GM10847 (cell line): ENCODE results near the gene HDDC3.

ENCODE experiments used
- POLR2A ChIP-seq: IDR thresholded peaks from 2 replicates; pipeline ENCODE4 v1.6.1; 2011; ENCODE audit not compliant: insufficient read length; ENCODE audit errors: extremely low read depth

Gene HDDC3

DNA sequence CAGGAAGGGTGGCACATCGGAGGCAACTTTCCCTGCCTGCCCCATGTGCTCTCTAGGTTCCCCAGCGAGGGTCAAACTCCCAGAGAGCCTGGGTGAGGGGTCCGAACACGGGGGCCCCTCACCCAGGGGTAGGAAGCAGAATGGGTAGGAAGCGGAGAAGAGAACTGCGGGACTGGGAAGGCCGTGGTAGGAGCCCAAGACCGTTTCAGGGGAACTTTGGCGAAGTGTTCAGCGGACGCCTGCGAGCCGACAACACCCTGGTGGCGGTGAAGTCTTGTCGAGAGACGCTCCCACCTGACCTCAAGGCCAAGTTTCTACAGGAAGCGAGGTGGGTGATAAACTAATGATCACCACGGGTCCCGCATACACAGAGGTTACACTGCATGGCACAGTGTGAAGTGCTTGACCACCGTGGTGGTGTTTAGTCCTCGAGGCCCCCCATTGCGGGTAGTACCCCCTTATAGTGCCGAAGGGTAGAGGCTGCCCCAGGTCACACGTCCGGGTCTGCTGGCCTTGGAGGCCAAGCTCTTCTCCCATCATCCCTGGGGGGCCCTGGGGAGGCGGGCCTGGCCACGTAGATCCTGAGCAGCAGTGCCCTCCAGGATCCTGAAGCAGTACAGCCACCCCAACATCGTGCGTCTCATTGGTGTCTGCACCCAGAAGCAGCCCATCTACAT lies 39.7 kb downstream of the HDDC3 start:
- no peak for TF ChIP-seq POLR2A

- TF ChIP-seq POLR2A = no peak
Measured at GRCh38 chr15:90892023-90892422, 40.3 kb downstream of the HDDC3 start.

GRCh38 chr15:90891346-90891949 lies 40.9 kb downstream of the HDDC3 start:
- TF ChIP-seq POLR2A = no peak

GRCh38 chr15:90890839-90891238 lies 41.5 kb downstream of the HDDC3 start:
- no peak for TF ChIP-seq POLR2A

DNA sequence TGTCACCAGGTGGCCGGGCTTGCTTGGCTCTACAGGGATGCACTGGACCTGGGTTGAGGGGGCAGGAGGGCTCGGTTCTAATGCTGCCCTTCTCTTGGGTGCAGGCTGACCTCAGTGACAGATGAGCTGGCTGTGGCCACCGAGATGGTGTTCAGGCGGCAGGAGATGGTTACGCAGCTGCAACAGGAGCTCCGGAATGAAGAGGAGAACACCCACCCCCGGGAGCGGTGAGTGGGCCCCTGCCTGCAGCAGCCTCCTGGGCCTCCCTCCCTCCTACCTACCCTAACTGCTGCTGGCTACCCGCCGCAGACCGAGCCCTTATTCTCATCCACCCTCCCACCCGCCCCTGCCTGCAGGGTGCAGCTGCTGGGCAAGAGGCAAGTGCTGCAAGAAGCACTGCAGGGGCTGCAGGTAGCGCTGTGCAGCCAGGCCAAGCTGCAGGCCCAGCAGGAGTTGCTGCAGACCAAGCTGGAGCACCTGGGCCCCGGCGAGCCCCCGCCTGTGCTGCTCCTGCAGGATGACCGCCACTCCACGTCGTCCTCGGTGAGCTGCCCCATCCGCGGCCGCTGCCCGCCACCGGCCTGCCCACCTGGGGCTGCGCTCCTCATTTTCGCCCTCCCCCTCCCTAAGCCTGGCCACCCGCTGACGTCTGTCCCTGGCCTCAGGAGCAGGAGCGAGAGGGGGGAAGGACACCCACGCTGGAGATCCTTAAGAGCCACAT lies 42.5 kb downstream of the HDDC3 start:
- no peak for TF ChIP-seq POLR2A

DNA sequence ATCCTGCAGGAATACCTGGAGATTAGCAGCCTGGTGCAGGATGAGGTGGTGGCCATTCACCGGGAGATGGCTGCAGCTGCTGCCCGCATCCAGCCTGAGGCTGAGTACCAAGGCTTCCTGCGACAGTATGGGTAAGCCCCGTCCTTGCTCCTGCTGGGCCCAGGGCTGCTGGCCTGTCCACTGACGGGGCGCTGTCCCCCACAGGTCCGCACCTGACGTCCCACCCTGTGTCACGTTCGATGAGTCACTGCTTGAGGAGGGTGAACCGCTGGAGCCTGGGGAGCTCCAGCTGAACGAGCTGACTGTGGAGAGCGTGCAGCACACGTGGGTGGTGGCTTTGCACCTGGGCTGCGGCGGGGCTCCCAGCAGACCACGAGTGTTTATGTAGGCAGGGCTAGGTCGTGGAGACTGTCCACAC lies 43.0 kb downstream of the HDDC3 start:
- TF ChIP-seq POLR2A = no peak

GRCh38 chr15:90887037-90887481 lies 45.3 kb downstream of the HDDC3 start:
- no peak for TF ChIP-seq POLR2A

- TF ChIP-seq POLR2A = no peak
Measured at GRCh38 chr15:90886291-90886614, 46.1 kb downstream of the HDDC3 start.

DNA sequence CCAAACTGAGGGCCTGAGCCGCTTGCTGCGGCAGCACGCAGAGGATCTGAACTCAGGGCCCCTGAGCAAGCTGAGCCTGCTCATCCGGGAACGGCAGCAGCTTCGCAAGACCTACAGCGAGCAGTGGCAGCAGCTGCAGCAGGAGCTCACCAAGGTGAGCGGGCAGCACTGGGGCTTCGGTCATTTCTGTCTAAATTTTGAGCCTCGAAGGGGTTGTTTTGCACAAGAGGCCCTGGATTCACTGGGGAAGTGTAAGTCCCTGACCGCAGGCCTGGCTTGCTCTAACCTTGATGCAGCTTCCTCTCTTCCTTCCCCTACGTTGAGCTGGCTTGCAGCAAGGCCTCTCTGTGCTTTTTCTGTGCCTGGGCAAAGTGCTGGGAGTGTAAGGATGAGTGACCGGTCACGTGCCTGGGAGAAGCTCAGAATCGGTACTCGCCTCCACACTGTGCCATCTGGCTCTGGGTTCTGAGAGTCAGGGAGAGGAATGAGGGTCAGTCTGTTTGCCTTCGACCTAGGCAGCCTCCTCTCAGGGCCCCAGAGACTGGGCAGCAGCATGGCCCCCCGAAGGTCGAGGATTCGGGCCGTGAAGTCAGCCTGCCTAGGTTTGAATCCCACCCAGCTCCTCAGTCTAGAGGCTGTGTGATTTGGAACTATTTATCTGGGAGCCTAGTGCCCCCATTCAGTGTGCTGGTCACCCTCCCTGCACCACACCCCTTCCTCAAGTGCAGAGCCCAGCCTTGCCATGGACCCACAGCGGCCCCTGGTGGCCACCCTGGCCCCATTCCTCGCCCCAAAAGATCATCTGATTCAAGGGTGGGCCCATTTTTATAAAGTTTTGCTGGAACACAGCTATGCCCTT lies 46.7 kb downstream of the HDDC3 start:
- TF ChIP-seq POLR2A = no peak

DNA sequence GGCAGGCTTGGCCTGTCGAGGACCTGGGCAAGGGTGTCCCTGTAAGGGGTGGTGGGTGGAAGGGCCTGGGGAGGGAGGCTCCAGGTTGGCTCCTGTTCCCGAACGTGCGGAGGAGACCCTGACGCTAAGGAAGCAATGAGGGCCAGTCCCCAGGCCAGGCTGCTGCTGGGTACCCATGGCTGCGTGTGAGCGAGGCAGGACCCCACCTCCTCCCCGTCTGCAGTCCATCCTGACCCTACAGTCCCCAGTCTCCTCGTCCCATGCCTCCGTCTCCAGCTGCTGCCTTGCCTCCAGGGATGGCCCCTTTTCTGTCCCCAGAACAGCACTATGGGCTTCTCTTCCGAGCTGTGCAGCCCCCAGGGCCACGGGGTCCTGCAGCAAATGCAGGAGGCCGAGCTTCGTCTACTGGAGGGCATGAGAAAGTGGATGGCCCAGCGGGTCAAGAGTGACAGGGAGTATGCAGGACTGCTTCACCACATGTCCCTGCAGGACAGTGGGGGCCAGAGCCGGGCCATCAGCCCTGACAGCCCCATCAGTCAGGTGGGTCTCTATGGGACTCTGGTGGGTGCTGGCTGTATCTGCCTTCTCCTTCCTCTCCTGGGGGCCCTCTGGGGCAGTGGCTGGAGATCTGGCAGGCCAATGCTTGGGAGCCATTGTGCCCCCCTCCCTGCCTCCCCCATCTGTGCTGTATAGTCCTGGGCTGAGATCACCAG lies 47.5 kb downstream of the HDDC3 start:
- no peak for TF ChIP-seq POLR2A

GRCh38 chr15:90883976-90884718 lies 48.2 kb downstream of the HDDC3 start, which contains the start of gene FES:
Gene FES, plus strand, starts transcription at chr15:90884504. Its CDS starts 542 bp downstream, at chr15:90885046.
- no peak for TF ChIP-seq POLR2A

DNA sequence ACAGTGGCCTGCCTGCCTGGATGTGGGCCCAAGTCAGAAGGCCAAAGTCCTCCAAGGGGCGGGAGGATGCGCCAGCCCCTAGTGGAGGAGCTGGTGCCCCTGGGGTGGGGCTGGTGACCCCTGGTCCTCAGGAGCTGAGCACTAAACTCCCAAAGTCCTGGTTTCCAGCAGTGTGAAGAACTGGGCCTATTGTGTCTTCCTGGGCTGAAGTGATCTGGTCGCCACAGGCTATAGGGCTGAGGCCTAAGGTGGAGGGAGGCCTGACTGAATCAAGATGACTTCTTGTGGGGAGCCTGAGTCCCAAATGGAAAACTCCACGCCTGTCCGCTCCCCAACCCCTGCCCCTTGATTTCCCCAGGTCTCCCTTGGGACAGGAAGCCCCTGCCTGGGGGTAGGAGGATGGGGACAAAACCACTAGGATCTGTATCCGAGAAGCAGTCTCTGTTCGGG lies 48.8 kb downstream of the HDDC3 start:
- no peak for TF ChIP-seq POLR2A

GRCh38 chr15:90882781-90883525 lies 49.4 kb downstream of the HDDC3 start:
- no peak for TF ChIP-seq POLR2A
